ENCODE measurements around the gene ABCC11. TPM values are rescaled to one million over a fixed set of nuclear protein-coding genes. Genes with fewer than 3 reads are reported as not detected.

The ABCC11 gene
- total RNA-seq, 1 donor from 2014 or later = 0.72 TPM

DNA sequence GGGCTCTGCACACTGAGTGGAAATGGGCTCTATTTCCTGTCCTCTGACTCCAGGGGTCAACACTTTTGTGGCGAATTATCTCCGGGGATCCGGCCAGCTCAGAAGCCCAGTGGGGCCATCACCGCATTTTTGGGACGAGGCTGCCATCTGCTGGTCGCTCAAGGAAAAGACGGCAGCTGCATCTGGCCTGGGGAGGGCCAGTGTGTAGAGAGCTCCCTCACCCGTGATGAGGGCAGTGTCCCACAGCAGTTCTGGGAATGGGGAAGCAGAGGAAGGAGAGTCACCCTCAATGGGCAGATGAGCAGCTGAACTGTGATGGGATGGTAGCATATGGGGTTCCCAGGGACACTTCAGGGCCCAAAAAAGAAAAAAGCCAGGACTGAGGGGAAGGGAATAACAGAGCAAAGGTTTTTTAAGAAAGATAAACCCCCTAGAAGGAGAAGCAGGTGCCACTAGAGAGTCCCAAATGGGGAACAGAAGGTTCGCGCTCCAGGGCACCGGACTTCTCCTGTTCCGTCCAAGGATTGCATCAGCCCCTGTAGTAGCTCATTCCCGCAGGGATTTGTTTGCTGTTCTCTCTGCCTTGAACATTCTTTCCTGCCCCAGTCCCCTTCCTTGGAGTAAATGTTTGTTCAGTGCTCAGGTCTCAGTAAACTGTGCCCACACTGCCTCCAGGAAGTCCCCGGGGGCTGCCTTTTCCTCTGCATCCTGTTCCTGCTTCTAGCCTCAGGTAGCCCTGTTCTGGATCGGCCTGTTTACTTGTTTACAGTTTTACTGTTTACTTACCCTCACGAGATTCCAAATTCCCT, 82.2 kb downstream of the ABCC11 start:
- Mint-ChIP-seq H3K27me3 (ENCODE audit: unreplicated experiment) (peaks cover 7% of the 10 kb centered on the region), H3K27ac (ENCODE audit: unreplicated experiment) (peak overlapping the region; percentile 94), H3K4me1 (ENCODE audit: unreplicated experiment) (peaks cover 22% of the 10 kb centered on the region), H3K9me3 (ENCODE audit: unreplicated experiment) (no peaks in the 10 kb centered on the region), H3K4me3 (ENCODE audit: unreplicated experiment) (no peak overlapping the region), H3K36me3 (ENCODE audit: low read depth, unreplicated experiment) (no peaks in the 10 kb centered on the region)
- peak; percentile 85 for DNase-seq (ENCODE audit: low spot score)
- peak; percentile 91 for TF ChIP-seq CTCF (IDR thresholded peaks at IDR 0.05; ENCODE audit: unreplicated experiment)

- Mint-ChIP-seq H3K9me3 (ENCODE audit: unreplicated experiment) (no peaks in the 10 kb centered on the region), H3K27me3 (ENCODE audit: unreplicated experiment) (peaks cover 7% of the 10 kb centered on the region), H3K36me3 (ENCODE audit: low read depth, unreplicated experiment) (no peaks in the 10 kb centered on the region), H3K4me1 (ENCODE audit: unreplicated experiment) (peaks cover 22% of the 10 kb centered on the region), H3K27ac (ENCODE audit: unreplicated experiment) (no peak overlapping the region), H3K4me3 (ENCODE audit: unreplicated experiment) (no peak overlapping the region)
- DNase-seq (ENCODE audit: low spot score) = no peak
- no peak for TF ChIP-seq CTCF (IDR thresholded peaks at IDR 0.05; ENCODE audit: unreplicated experiment)
Measured at GRCh38 chr16:48162839-48163410, 84.4 kb downstream of the ABCC11 start.

- no peak for DNase-seq (ENCODE audit: low spot score)
- H3K27ac Mint-ChIP-seq (ENCODE audit: unreplicated experiment) = no peak overlapping the region
- peaks cover 7% of the 10 kb centered on the region for H3K27me3 Mint-ChIP-seq (ENCODE audit: unreplicated experiment)
- no peak for TF ChIP-seq CTCF (IDR thresholded peaks at IDR 0.05; ENCODE audit: unreplicated experiment)
- H3K9me3 Mint-ChIP-seq (ENCODE audit: unreplicated experiment) = no peaks in the 10 kb centered on the region
- peaks cover 22% of the 10 kb centered on the region for H3K4me1 Mint-ChIP-seq (ENCODE audit: unreplicated experiment)
- H3K4me3 Mint-ChIP-seq (ENCODE audit: unreplicated experiment) = no peak overlapping the region
- H3K36me3 Mint-ChIP-seq (ENCODE audit: low read depth, unreplicated experiment) = no peaks in the 10 kb centered on the region
Measured at GRCh38 chr16:48161906-48162305, 85.4 kb downstream of the ABCC11 start.

DNA sequence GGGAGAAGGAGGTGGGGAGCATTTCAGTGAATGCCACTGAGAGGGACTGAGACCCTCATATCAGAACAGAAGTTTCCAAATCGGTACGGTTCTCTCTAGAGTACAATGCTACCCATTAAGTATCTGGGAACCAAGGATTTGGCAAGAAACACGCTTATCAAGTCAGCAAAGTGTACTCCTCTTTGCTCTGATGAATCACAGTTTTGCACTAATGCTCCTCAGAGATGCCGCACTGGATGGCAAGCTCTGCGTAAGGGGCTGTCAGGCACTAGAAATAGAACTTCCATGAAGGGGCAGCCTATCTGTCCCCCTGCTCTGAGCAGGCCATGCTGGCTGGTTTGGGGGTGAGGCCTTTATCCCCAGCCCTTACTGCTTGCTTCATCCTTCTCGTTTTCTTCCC, 86.8 kb downstream of the ABCC11 start:
- Mint-ChIP-seq H3K9me3 (ENCODE audit: unreplicated experiment) (no peaks in the 10 kb centered on the region), H3K27me3 (ENCODE audit: unreplicated experiment) (peaks cover 2% of the 10 kb centered on the region), H3K4me3 (ENCODE audit: unreplicated experiment) (no peak overlapping the region), H3K36me3 (ENCODE audit: low read depth, unreplicated experiment) (no peaks in the 10 kb centered on the region), H3K27ac (ENCODE audit: unreplicated experiment) (no peak overlapping the region), H3K4me1 (ENCODE audit: unreplicated experiment) (peaks cover 16% of the 10 kb centered on the region)
- no peak for DNase-seq (ENCODE audit: low spot score)
- no peak for TF ChIP-seq CTCF (IDR thresholded peaks at IDR 0.05; ENCODE audit: unreplicated experiment)

GRCh38 chr16:48158296-48158695, 89.0 kb downstream of the ABCC11 start:
- no peak for DNase-seq (ENCODE audit: low spot score)
- TF ChIP-seq CTCF (IDR thresholded peaks at IDR 0.05; ENCODE audit: unreplicated experiment) = no peak
- Mint-ChIP-seq H3K27me3 (ENCODE audit: unreplicated experiment) (peaks cover 2% of the 10 kb centered on the region), H3K27ac (ENCODE audit: unreplicated experiment) (no peak overlapping the region), H3K4me1 (ENCODE audit: unreplicated experiment) (peaks cover 7% of the 10 kb centered on the region), H3K36me3 (ENCODE audit: low read depth, unreplicated experiment) (no peaks in the 10 kb centered on the region), H3K9me3 (ENCODE audit: unreplicated experiment) (no peaks in the 10 kb centered on the region), H3K4me3 (ENCODE audit: unreplicated experiment) (no peak overlapping the region)

Data from endothelial cell (in vitro differentiated cells).